ENCODE results near the gene BCKDHA. TPM values are rescaled to one million over a fixed set of nuclear protein-coding genes. Genes with fewer than 3 reads are reported as not detected.
"Not testable (repeated sequence)": the region's sequence is repeated elsewhere in the genome, so short reads cannot be mapped to it uniquely, and the experiment has no call there.

BCKDHA gene
- total RNA-seq, 1 experiment from 2014 or later = 112 TPM

DNA sequence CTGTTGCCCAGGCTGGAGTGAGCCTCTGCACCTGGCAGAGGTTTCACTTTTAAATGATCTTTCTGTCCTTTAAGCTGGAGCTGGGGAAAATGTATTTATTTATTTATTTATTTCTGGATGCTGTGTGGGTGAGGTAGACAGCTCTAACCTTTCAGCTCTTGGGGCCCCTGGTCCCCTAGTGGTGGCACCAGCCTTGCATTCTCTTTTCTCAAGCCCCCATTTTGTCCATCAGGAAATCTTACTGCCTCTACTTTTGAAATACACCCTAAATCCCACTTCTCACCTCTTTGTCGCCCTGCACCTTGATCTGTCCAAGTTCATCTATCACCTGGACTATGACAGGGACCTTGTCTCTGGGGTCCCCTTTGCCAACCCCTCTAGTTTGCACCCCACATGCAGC lies 31.5 kb upstream of the BCKDHA start:
- DNase-seq (ENCODE audit: low read depth) = no peak

- peak; percentile 94 for DNase-seq (ENCODE audit: low read depth)
These were observed 29.7 kb upstream of the BCKDHA start for GRCh38 chr19:41367848-41368301.

GRCh38 chr19:41369769-41370168 lies 27.8 kb upstream of the BCKDHA start:
- no peak for DNase-seq (ENCODE audit: low read depth)

GRCh38 chr19:41371119-41371518 lies 26.5 kb upstream of the BCKDHA start:
- not testable (repeated sequence) for DNase-seq (ENCODE audit: low read depth)

- DNase-seq (ENCODE audit: low read depth) = no peak
These were observed 26.1 kb upstream of the BCKDHA start for GRCh38 chr19:41371541-41371940.

- no peak for DNase-seq (ENCODE audit: low read depth)
These were observed 25.1 kb upstream of the BCKDHA start for GRCh38 chr19:41372501-41372900.

- DNase-seq (ENCODE audit: low read depth) = peak; percentile 97
These were observed 23.6 kb upstream of the BCKDHA start for GRCh38 chr19:41373993-41374392.

DNA sequence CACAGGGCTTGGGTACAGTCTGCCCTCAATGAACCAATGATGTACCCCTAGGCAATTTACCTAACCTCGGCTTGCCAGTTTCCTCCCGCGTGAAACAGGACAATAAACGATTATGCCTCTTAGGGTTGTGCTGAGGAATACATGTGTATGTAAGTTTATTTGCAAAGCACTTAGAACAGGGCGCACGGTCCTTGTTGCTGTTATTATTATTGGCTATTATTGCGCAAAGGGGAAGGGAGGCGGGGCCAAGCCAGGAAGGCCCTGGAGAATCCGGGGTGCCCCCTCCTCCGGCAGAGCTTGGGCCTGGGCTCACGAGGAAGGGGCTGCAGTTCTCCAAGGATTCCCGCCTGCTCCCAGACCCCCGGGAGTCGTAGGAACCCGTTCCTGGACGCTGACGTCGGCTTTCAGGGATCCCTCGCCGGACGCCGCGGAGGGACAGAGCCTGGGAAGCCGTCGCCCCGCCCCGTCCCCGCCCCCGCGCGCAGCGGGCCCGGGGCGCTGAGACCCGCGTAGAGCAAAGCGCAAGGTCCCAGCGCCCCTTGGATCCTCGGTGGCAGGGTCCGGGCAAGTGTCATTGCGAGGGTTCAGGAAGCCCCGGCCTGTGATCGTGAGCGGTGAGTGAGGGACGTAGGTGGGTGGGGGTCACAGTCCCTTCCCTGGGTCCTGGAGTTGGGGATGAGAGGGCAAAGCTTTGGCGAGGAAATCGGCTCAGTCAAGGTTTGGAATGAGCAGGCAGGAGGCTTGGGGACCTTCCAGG lies 21.2 kb upstream of the BCKDHA start, which contains the start of gene TMEM91:
TMEM91 (plus strand) TSS at position 293 of the 757 bp plus-strand sequence. CDS start 1,777 bp downstream, outside the sequence.
- peak; percentile 22 for DNase-seq (ENCODE audit: low read depth)

GRCh38 chr19:41376998-41377365 lies 20.6 kb upstream of the BCKDHA start:
- DNase-seq (ENCODE audit: low read depth) = no peak

- peak; percentile 17 for DNase-seq (ENCODE audit: low read depth)
These were observed 19.5 kb upstream of the BCKDHA start for GRCh38 chr19:41377977-41378709.

DNA sequence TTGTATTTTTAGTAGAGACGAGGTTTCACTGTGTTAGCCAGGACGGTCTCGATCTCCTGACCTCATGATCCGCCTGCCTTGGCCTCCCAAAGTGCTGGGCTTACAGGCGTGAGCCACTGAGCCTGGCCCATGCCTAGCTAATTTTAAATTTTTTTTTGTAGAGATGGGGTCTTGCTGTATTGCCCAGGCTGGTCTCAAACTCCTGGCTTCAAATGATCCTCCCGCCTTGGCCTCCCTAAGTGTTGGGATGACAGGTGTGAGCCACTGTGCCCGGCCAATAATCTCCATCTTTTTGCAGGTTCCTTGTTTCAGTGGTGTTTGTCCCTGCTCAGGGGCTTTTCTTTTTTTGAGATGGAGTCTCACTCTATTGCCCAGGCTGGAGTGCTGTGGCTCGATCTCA lies 16.1 kb upstream of the BCKDHA start:
- DNase-seq (ENCODE audit: low read depth) = not testable (repeated sequence)

DNA sequence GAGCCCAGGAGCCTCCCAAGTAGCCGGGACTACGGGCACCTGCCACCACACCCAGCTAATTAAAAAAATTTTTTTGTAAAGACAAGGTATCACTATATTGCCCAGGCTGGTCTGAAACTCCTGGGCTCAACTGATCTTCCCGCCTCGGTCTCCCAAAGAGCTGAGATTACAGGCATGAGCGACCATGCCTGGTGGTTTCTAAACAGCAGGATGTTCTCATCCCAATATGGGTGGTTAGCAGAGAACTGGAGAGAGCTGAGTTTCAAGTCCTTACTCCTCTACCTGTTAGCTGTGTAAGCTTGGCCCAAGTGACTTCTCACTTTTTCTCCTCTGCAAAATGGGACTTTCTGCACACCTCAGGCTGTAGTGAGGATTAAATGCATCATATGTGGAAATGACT lies 13.3 kb upstream of the BCKDHA start:
- no peak for DNase-seq (ENCODE audit: low read depth)

GRCh38 chr19:41386442-41386841 lies 11.2 kb upstream of the BCKDHA start:
- DNase-seq (ENCODE audit: low read depth) = no peak

DNA sequence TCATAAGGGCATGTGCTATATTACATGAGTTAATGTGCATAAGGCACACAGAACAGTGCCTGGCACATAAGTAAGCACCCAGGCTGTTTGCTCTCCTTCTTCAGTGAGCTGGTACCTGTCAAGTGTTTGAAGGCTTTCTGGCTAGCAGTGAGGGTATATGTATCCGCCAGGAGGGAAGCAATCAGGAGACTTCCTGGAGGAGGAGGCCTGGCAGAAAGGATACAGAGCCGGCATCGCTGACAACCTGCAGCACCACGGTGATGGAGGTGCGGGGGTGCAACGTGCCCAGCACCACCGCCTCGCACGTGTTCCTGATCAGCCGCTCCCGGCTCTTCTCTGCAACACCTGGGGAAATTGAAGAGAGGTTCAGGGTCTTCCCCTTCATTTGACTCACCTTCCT lies 6.0 kb upstream of the BCKDHA start:
- DNase-seq (ENCODE audit: low read depth) = no peak

GRCh38 chr19:41392775-41393174 lies 4.8 kb upstream of the BCKDHA start:
- no peak for DNase-seq (ENCODE audit: low read depth)

GRCh38 chr19:41395355-41395754 lies 2.3 kb upstream of the BCKDHA start:
- no peak for DNase-seq (ENCODE audit: low read depth)

DNA sequence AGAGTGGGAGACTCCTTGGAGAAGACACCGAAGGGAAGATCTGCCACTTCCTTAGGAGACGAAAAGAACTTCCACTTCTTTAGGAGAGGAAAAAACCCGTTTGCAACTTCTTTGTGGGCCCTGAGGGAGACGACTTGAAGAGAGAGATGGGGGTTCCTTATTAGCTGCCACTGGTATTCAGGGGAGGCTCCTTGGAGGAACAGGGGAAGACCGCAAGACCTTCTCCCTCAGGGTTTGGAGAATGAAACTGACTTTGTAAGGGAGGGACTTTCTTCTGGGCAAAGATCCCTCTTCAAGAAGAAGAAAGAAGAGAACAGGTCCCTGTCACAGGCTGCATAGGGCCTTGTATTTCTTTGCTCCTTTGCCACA lies 416 bp downstream of the BCKDHA start:
- no peak for DNase-seq (ENCODE audit: low read depth)

- DNase-seq (ENCODE audit: low read depth) = no peak
These were observed 980 bp downstream of the BCKDHA start for GRCh38 chr19:41398598-41398997.

GRCh38 chr19:41399091-41399490 lies 1.5 kb downstream of the BCKDHA start:
- DNase-seq (ENCODE audit: low read depth) = no peak

GRCh38 chr19:41399525-41399924 lies 1.9 kb downstream of the BCKDHA start:
- DNase-seq (ENCODE audit: low read depth) = no peak

GRCh38 chr19:41401483-41401882 lies 3.9 kb downstream of the BCKDHA start:
- DNase-seq (ENCODE audit: low read depth) = no peak

DNA sequence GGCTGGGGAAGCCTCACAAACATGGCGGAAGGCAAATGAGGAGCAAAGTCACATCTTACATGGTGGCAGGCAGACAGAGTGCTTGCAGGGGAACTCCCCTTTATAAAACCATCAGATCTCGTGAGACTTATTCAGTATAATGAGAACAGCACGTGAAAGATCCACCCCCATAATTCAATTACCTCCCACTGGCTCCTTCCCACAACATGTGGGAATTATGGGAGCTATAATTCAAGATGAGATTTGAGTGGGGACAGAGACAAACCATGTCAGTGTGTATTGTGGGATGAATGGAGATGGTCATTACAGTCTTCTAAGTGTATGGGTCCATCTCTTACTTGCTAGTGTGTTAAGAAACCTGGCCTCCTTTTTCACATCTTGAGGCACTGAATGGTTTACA lies 4.4 kb downstream of the BCKDHA start:
- no peak for DNase-seq (ENCODE audit: low read depth)
